Ascending aorta (tissue), 2 donors: ENCODE data around the gene TSGA10IP. TPM values are rescaled to one million over a fixed set of nuclear protein-coding genes. Genes with fewer than 3 reads are reported as not detected.

Source experiments
- DNase-seq, 2 donors: peaks; one replicate each; pipeline ENCODE4 v3.0.0-alpha.2; 2019; ENCODE audit warnings: low spot score in 2 of 2
- H3K27ac ChIP-seq, 2 donors: fragments of 200-600 bp; sonication (generic); one replicate each; pipeline ENCODE4 v1.5.1; 2016 to 2017; ENCODE audit warnings: mild to moderate bottlenecking in 1 of 2
- H3K27me3 ChIP-seq: fragments of 200-600 bp; sonication (generic); one replicate; pipeline ENCODE4 v1.5.1; 2017
- H3K36me3 ChIP-seq, 2 donors: fragments of 200-600 bp; sonication (generic); one replicate each; pipeline ENCODE4 v1.5.1; 2016
- H3K4me1 ChIP-seq, 2 donors: fragments of 200-600 bp; sonication (generic); one replicate each; pipeline ENCODE4 v1.5.1; 2016 to 2017; ENCODE audit warnings: mild to moderate bottlenecking in 1 of 2
- H3K4me3 ChIP-seq, 2 donors: fragments of 200-600 bp; sonication (generic); one replicate each; pipeline ENCODE4 v1.5.1; 2016 to 2017; ENCODE audit warnings: mild to moderate bottlenecking in 1 of 2
- H3K9me3 ChIP-seq, 2 donors: fragments of 200-600 bp; sonication (generic); one replicate each; pipeline ENCODE4 v1.5.1; 2016
- CTCF ChIP-seq, 3 experiments: fragments of 200-600 bp in 2 of 3; fragments of 450-650 bp in 1 of 3; sonication (generic) in 2 of 3; IDR thresholded peaks; one replicate each; pipeline ENCODE4 v1.5.1; 2016 to 2019; ENCODE audit warnings: antibody characterized with exemption in 3 of 3, mild to moderate bottlenecking in 1 of 3, moderate library complexity in 1 of 3
- intact Hi-C: fragments of 100-400 bp; cut with DNase I; formaldehyde crosslinking; loops from one replicate; pipeline ENCODE4 v1.15.1; 2023
- total RNA-seq: library from RNA; depleted of rRNA; stranded (reverse); fragments of >200 nt; gene quantifications from one replicate; pipeline ENCODE4 v1.1.0, GENCODE V29; 2016

TSGA10IP gene
- total RNA-seq, 1 donor from 2014 or later, result not detected

- DNase-seq, result peak; percentile 93 to 99
- Histone ChIP-seq H3K4me1 (peaks cover 43 to 45% of the 10 kb centered on the region in 2 donors), H3K36me3 (peaks cover 12 to 20% of the 10 kb centered on the region in 2 donors), H3K27me3 (no peaks in the 10 kb centered on the region), H3K27ac (peak within 1 kb of the TSS; percentile 96 to 98), H3K4me3 (peak within 1 kb of the TSS; percentile 79 to 98), H3K9me3 (no peaks in the 10 kb centered on the region)
- TF ChIP-seq CTCF (IDR thresholded peaks at IDR 0.05), result peak in 1 of 3 experiments; percentile 2
- intact Hi-C loops, result loop anchor here (1.0 to 5.0 kb wide), 9 partner anchors 19 to 892 kb away; partner anchors contain the start of genes CFL1, FIBP, FOSL1 and KAT5
Observed at GRCh38 chr11:65919141-65919572, 26.1 kb upstream of the TSGA10IP start, which contains the start of gene DRAP1. DRAP1 (plus strand) TSS chr11:65919426; CDS start chr11:65919502, 76 bp downstream.

GRCh38 chr11:65919573-65920371 lies 25.5 kb upstream of the TSGA10IP start:
- no peak for TF ChIP-seq CTCF (IDR thresholded peaks at IDR 0.05)
- H3K9me3 ChIP-seq, result no peaks in the 10 kb centered on the region
- H3K27me3 ChIP-seq, result no peaks in the 10 kb centered on the region
- H3K4me1 ChIP-seq, result peaks cover 42 to 43% of the 10 kb centered on the region in 2 donors
- intact Hi-C loops, result loop anchor here (1.0 to 5.0 kb wide), 9 partner anchors 19 to 893 kb away; partner anchors contain the start of genes CFL1, FIBP, FOSL1 and KAT5
- peak overlapping the region; percentile 79 to 88 for H3K4me3 ChIP-seq
- peaks cover 12 to 20% of the 10 kb centered on the region in 2 donors for H3K36me3 ChIP-seq
- H3K27ac ChIP-seq, result peak overlapping the region; percentile 77 to 87
- peak in 1 of 2 donors; percentile 78 for DNase-seq

GRCh38 chr11:65920372-65920802 lies 24.9 kb upstream of the TSGA10IP start:
- DNase-seq, result no peak
- Histone ChIP-seq H3K4me1 (peaks cover 36 to 38% of the 10 kb centered on the region in 2 donors), H3K27ac (peak overlapping the region; percentile 6 to 87), H3K27me3 (no peaks in the 10 kb centered on the region), H3K36me3 (peaks cover 12 to 20% of the 10 kb centered on the region in 2 donors), H3K4me3 (peak overlapping the region; percentile 79 to 88), H3K9me3 (no peaks in the 10 kb centered on the region)
- intact Hi-C loops, result no loop called here
- TF ChIP-seq CTCF (IDR thresholded peaks at IDR 0.05), result no peak

- no peak for DNase-seq
- Histone ChIP-seq H3K4me3 (peak overlapping the region; percentile 0 to 88), H3K4me1 (peaks cover 32 to 34% of the 10 kb centered on the region in 2 donors), H3K27ac (peak overlapping the region in 1 of 2 donors; percentile 6), H3K36me3 (peaks cover 12 to 20% of the 10 kb centered on the region in 2 donors), H3K9me3 (no peaks in the 10 kb centered on the region), H3K27me3 (no peaks in the 10 kb centered on the region)
- intact Hi-C loops, result no loop called here
- no peak for TF ChIP-seq CTCF (IDR thresholded peaks at IDR 0.05)
Observed at GRCh38 chr11:65921033-65921555, 24.2 kb upstream of the TSGA10IP start.

GRCh38 chr11:65921876-65922275 lies 23.4 kb upstream of the TSGA10IP start:
- Histone ChIP-seq H3K27me3 (no peaks in the 10 kb centered on the region), H3K27ac (no peak overlapping the region), H3K9me3 (no peaks in the 10 kb centered on the region), H3K36me3 (peaks cover 12 to 20% of the 10 kb centered on the region in 2 donors), H3K4me3 (no peak overlapping the region), H3K4me1 (peaks cover 24 to 26% of the 10 kb centered on the region in 2 donors)
- intact Hi-C loops, result no loop called here
- DNase-seq, result no peak
- TF ChIP-seq CTCF (IDR thresholded peaks at IDR 0.05), result no peak
